Spleen (tissue), 11 donors: ENCODE measurements around the gene STAG1. TPM values are rescaled to one million over a fixed set of nuclear protein-coding genes. Genes with fewer than 3 reads are reported as not detected.
A peak's percentile ranks its signal among the peaks of the same experiment; 100 is the strongest.

ENCODE experiments used
- DNase-seq: peaks from one replicate; pipeline ENCODE4 v3.0.0-alpha.2; 2020
- H3K27ac ChIP-seq, 8 donors: fragments of 200-600 bp; sonication (generic) in 7 of 8; 1 replicate in 4 of 8; 2 replicates in 4 of 8; pipeline versions ENCODE4 v1.5.0 to v1.8.0; 2016 to 2021; ENCODE audit warnings: inconsistent platforms in 4 of 8, mild to moderate bottlenecking in 4 of 8, moderate library complexity in 1 of 8
- H3K27me3 ChIP-seq, 7 donors: fragments of 200-600 bp; sonication (generic) in 6 of 7; replicated peaks in 1 of 7; 1 replicate in 4 of 7; 2 replicates in 3 of 7; pipeline versions ENCODE4 v1.5.0 to v1.8.0; 2016 to 2021; ENCODE audit warnings: inconsistent platforms in 3 of 7, mild to moderate bottlenecking in 1 of 7
- H3K36me3 ChIP-seq, 6 donors: fragments of 200-600 bp; sonication (generic) in 5 of 6; 1 replicate in 4 of 6; 2 replicates in 2 of 6; pipeline versions ENCODE4 v1.5.0 to v1.8.0; 2016 to 2021; ENCODE audit warnings: inconsistent platforms in 2 of 6
- H3K4me1 ChIP-seq, 6 donors: fragments of 200-600 bp; sonication (generic) in 5 of 6; 1 replicate in 3 of 6; 2 replicates in 3 of 6; pipeline versions ENCODE4 v1.5.0 to v1.8.0; 2016 to 2021; ENCODE audit warnings: inconsistent platforms in 3 of 6
- H3K4me3 ChIP-seq, 8 donors: fragments of 200-600 bp; sonication (generic) in 7 of 8; 1 replicate in 4 of 8; 2 replicates in 4 of 8; pipeline versions ENCODE4 v1.5.0 to v1.8.0; 2016 to 2021; ENCODE audit warnings: inconsistent platforms in 4 of 8, mild to moderate bottlenecking in 4 of 8, moderate library complexity in 2 of 8
- H3K9me3 ChIP-seq, 8 donors: fragments of 200-600 bp; sonication (generic) in 7 of 8; 1 replicate in 4 of 8; 2 replicates in 4 of 8; pipeline versions ENCODE4 v1.5.0 to v1.8.0; 2016 to 2021; ENCODE audit warnings: inconsistent platforms in 4 of 8
- POLR2A ChIP-seq, 3 donors: fragments of 450-650 bp; IDR thresholded peaks; one replicate each; pipeline ENCODE4 v1.5.1; 2017; ENCODE audit warnings: antibody characterized with exemption in 3 of 3, mild to moderate bottlenecking in 1 of 3
- POLR2AphosphoS5 ChIP-seq, 3 donors: sonication (generic); formaldehyde crosslinking; IDR thresholded peaks; one replicate each; pipeline ENCODE4 v1.5.1; 2017; ENCODE audit warnings: antibody characterized with exemption in 3 of 3
- WGBS, 5 donors: extraction: QIAGEN DNeasy Blood & Tissue Kit in 3 of 5; methylation state at CpG; one replicate each; pipeline versions ENCODE4 v1.1.5 to v1.1.7; 2013 to 2018; 5-methylcytosine and 5-hydroxymethylcytosine counted together
- intact Hi-C: fragments of 100-400 bp; cut with DNase I; formaldehyde crosslinking; loops from one replicate; pipeline ENCODE4 v1.15.0; 2023; ENCODE audit warnings: low total_unique reads
- polyA plus RNA-seq, 3 donors: library from polyadenylated mRNA; stranded (reverse); fragments of 200-250 nt; gene quantifications; one replicate each; pipeline ENCODE4 v1.2.1, GENCODE V29; 2013
- total RNA-seq, 7 donors: library from RNA; depleted of rRNA in 3 of 7; stranded (reverse); fragments of >200 nt in 3 of 7; fragmentation: NEBNext Ultra II Directional in 4 of 7; extraction: Animal tissue kit (Norgen Biotek cat#: 25700) in 4 of 7; gene quantifications; one replicate each; pipeline versions ENCODE4 v1.1.0 to v1.2.1, GENCODE V29; 2016 to 2021
- TF ChIP-seq, protein P1 (sequence below), 11 experiments: fragments of 200-600 bp in 7 of 11; fragments of 450-650 bp in 4 of 11; sonication (generic) in 4 of 11; IDR thresholded peaks in 8 of 11; conservative IDR thresholded peaks in 3 of 11; 1 replicate in 7 of 11; 2 replicates in 4 of 11; pipeline versions ENCODE4 v1.4.0 to v1.8.0; 2016 to 2021; ENCODE audit warnings: antibody characterized with exemption in 11 of 11, inconsistent platforms in 4 of 11, mild to moderate bottlenecking in 1 of 11
- donor health status: healthy with polysubstance abuse.
- donor health status: DM: no; HTN: no; CAD: no; lungs with moderate emphysema.
- donor health status: DM: no; HTN: no; CAD: no.
- donor health status: Bipolar disorder and iron deficiency.
- donor health status: healthy.
- donor health status: DM: no; HTN: no; CAD: no.
- donor health status: DM: yes; HTN: yes; CAD: no.

Gene STAG1
- total and polyA plus RNA-seq, 10 donors, result 7.2 to 61.6 (median 47.3) TPM

DNA sequence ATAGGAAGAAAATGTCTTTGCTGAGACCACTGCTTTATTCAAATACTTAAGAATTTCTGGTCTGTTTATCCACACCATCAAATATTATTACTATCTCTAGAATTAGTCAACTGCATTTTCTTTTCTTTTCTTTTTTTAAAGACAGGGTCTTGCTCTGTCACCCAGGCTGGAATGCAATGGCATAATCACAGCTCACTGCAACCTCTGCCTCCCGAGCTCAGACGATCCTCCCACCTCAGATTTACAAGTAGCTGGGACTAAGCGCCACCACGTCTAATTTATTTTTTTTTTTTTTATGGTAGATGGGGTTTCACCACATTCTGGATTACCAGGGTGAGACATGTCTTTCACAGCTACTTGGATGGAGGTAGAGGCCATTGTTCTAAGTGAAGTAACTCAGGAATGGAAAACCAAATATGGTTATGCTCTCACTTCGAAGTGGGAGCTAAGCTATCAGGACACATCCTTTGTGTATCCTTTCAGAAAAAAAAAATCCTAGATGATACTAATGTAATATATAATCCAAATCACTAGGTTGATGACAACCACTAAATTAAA lies 52.8 kb downstream of the STAG1 start:
- no peak overlapping the region for H3K27ac ChIP-seq
- peaks cover 0 to 57% (median 9%) of the 10 kb centered on the region in 6 donors for H3K4me1 ChIP-seq
- intact Hi-C loops, result no loop called here
- H3K9me3 ChIP-seq, result peaks cover 0 to 28% (median 21%) of the 10 kb centered on the region in 8 donors
- no peak for TF ChIP-seq POLR2A (IDR thresholded peaks at IDR 0.05)
- TF ChIP-seq POLR2AphosphoS5 (IDR thresholded peaks at IDR 0.05), result no peak
- TF ChIP-seq, protein P1, sequence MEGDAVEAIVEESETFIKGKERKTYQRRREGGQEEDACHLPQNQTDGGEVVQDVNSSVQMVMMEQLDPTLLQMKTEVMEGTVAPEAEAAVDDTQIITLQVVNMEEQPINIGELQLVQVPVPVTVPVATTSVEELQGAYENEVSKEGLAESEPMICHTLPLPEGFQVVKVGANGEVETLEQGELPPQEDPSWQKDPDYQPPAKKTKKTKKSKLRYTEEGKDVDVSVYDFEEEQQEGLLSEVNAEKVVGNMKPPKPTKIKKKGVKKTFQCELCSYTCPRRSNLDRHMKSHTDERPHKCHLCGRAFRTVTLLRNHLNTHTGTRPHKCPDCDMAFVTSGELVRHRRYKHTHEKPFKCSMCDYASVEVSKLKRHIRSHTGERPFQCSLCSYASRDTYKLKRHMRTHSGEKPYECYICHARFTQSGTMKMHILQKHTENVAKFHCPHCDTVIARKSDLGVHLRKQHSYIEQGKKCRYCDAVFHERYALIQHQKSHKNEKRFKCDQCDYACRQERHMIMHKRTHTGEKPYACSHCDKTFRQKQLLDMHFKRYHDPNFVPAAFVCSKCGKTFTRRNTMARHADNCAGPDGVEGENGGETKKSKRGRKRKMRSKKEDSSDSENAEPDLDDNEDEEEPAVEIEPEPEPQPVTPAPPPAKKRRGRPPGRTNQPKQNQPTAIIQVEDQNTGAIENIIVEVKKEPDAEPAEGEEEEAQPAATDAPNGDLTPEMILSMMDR (IDR thresholded peaks at IDR 0.05 in 8 of 11, conservative IDR thresholded peaks at IDR 0.05 in 3 of 11), result no peak
- H3K36me3 ChIP-seq, result peaks cover 0 to 1% (median 0%) of the 10 kb centered on the region in 6 donors
- no peaks in the 10 kb centered on the region for H3K27me3 ChIP-seq
- H3K4me3 ChIP-seq, result no peak overlapping the region
- DNase-seq, result no peak
- 79 to 91% (median 81%) methylated on average over 5 of the region's 5 CpGs for WGBS, 5 donors

DNA sequence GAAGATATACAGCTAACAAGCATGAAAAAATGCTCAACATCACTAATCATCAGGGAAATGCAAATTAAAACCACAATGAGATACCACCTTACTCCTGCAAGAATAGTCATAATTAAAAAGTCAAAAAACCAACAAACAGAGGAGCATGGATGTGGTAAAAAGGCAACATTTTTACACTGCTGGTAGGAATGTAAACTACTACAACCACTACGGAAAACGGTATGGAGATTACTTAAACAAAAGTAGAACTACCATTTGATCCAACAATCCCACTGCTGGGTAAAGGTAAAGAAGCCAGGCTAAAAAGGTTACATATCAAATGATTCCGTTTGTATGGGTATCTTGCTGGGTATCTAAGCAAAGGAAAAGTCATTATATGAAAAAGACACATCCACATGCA lies 53.8 kb downstream of the STAG1 start:
- Histone ChIP-seq H3K4me3 (no peak overlapping the region), H3K27me3 (no peaks in the 10 kb centered on the region), H3K4me1 (peaks cover 4 to 57% (median 15%) of the 10 kb centered on the region in 6 donors), H3K9me3 (peaks cover 0 to 38% (median 31%) of the 10 kb centered on the region in 8 donors), H3K36me3 (peaks cover 0 to 7% (median 0%) of the 10 kb centered on the region in 6 donors), H3K27ac (no peak overlapping the region)
- DNase-seq, result no peak
- no peak for TF ChIP-seq POLR2A (IDR thresholded peaks at IDR 0.05)
- TF ChIP-seq, protein P1 (IDR thresholded peaks at IDR 0.05 in 8 of 11, conservative IDR thresholded peaks at IDR 0.05 in 3 of 11), result no peak
- TF ChIP-seq POLR2AphosphoS5 (IDR thresholded peaks at IDR 0.05), result no peak
- WGBS, 5 donors, result 72 to 99% (median 95%) methylated on average over 3 of the region's 3 CpGs
- intact Hi-C loops, result no loop called here

DNA sequence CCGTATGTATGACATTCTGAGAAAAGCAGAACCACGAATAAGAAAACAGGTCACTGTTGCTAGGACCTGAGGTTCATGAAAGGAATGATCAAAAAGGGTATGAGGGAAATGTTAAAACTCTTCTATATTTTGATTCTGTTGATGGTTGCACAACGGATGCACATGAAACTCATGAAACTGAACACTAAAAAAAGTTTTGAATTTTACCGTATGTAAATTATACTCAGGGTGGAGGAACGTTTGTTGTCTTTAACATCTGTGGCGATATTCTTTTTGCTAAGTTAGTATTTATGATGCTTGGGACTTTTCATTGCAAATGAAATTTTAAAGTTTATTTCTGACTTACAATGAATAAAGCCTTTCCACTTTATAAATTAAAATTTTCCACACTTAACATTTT lies 55.4 kb downstream of the STAG1 start:
- intact Hi-C loops, result no loop called here

DNA sequence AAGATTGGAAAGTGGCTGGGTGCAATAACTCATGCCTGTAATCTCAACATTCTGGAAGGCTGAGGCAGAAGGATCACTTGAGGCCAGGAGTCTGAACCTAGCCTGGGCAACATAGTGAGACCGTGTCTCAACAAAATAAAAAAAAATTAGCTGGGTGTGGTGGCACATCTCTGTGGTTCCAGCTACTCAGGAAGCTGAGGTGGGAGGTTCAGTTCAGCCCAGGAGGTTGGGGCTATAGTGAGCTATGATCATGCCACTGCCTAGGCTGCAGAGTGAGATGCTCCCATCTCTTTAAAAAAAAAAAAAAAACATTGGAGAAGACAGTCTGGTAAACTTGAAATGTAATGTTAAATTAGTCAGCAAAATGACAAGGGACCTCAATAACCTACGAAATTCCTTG lies 57.9 kb downstream of the STAG1 start:
- Histone ChIP-seq H3K4me1 (peaks cover 4 to 80% (median 30%) of the 10 kb centered on the region in 6 donors), H3K36me3 (peaks cover 0 to 10% (median 0%) of the 10 kb centered on the region in 6 donors), H3K9me3 (peaks cover 0 to 47% (median 40%) of the 10 kb centered on the region in 8 donors), H3K4me3 (no peak overlapping the region), H3K27ac (peak overlapping the region in 3 of 8 donors; percentile 38 to 39 (median 38)), H3K27me3 (no peaks in the 10 kb centered on the region)
- no peak for DNase-seq
- intact Hi-C loops, result no loop called here
- TF ChIP-seq POLR2AphosphoS5 (IDR thresholded peaks at IDR 0.05), result no peak
- TF ChIP-seq POLR2A (IDR thresholded peaks at IDR 0.05), result no peak
- TF ChIP-seq, protein P1 (IDR thresholded peaks at IDR 0.05 in 8 of 11, conservative IDR thresholded peaks at IDR 0.05 in 3 of 11), result no peak
- WGBS, 5 donors, result 52 to 69% (median 62%) methylated on average over 2 of the region's 2 CpGs

More for the DNA sequence above, 55.4 kb downstream of the STAG1 start:
- Histone ChIP-seq H3K27me3 (no peaks in the 10 kb centered on the region), H3K27ac (no peak overlapping the region), H3K36me3 (peaks cover 0 to 10% (median 0%) of the 10 kb centered on the region in 6 donors), H3K4me3 (no peak overlapping the region), H3K9me3 (peaks cover 0 to 47% (median 40%) of the 10 kb centered on the region in 8 donors), H3K4me1 (peaks cover 4 to 63% (median 22%) of the 10 kb centered on the region in 6 donors)
- DNase-seq, result no peak
- TF ChIP-seq POLR2A (IDR thresholded peaks at IDR 0.05) (no peak), POLR2AphosphoS5 (IDR thresholded peaks at IDR 0.05) (no peak)
- TF ChIP-seq, protein P1 (IDR thresholded peaks at IDR 0.05 in 8 of 11, conservative IDR thresholded peaks at IDR 0.05 in 3 of 11), result no peak
- 93 to 95% (median 95%) methylated on average over 6 of the region's 6 CpGs for WGBS, 5 donors
